ENCODE results near the gene RPS24. TPM values are rescaled to one million over a fixed set of nuclear protein-coding genes. Genes with fewer than 3 reads are reported as not detected.

RPS24 gene
- total and polyA plus RNA-seq, 2 of the 8 experiments (the other 6 are each of a cell fraction or from before 2014, with no cell fraction given) = 2,128 to 3,943 TPM

GRCh38 chr10:78023741-78024140 lies 9.9 kb upstream of the RPS24 start (continued):
- TF ChIP-seq E2F6 (IDR thresholded peaks at IDR 0.05) (no peak), JUN (IDR thresholded peaks at IDR 0.05; ENCODE audit: low read depth, low read length) (no peak)
